HG03439 (cell line): ENCODE results near the gene IFNG-AS1.

ENCODE experiments used
- ATAC-seq: cut with Tn5 transposase; IDR thresholded peaks from one replicate; pipeline ENCODE4 v1.9.1; 2021; ENCODE audit warnings: mild to moderate bottlenecking, moderate library complexity; ENCODE audit not compliant: unreplicated experiment

IFNG-AS1 gene

GRCh38 chr12:67989184-67989920 is at the start of gene IFNG-AS1:
TSS of gene IFNG-AS1 (plus strand) at chr12:67989447.
- peak; percentile 54 for ATAC-seq

GRCh38 chr12:67939611-67940010 is 49.6 kb upstream of the IFNG-AS1 start:
- ATAC-seq = no peak

- no peak for ATAC-seq
Observed at GRCh38 chr12:67940780-67941243, 48.4 kb upstream of the IFNG-AS1 start.

- ATAC-seq = no peak
Observed at GRCh38 chr12:67942724-67943123, 46.5 kb upstream of the IFNG-AS1 start.

- peak; percentile 73 for ATAC-seq
Observed at GRCh38 chr12:67943141-67943892, 45.9 kb upstream of the IFNG-AS1 start.

GRCh38 chr12:67944093-67944492 is 45.2 kb upstream of the IFNG-AS1 start:
- ATAC-seq = no peak

GRCh38 chr12:67952787-67953186 is 36.5 kb upstream of the IFNG-AS1 start:
- ATAC-seq = no peak

- no peak for ATAC-seq
Observed at GRCh38 chr12:67957383-67957782, 31.9 kb upstream of the IFNG-AS1 start.

- no peak for ATAC-seq
Observed at GRCh38 chr12:67958187-67958586, 31.1 kb upstream of the IFNG-AS1 start.

- ATAC-seq = no peak
Observed at GRCh38 chr12:67964456-67964855, 24.8 kb upstream of the IFNG-AS1 start.

GRCh38 chr12:67966560-67966959 is 22.7 kb upstream of the IFNG-AS1 start:
- no peak for ATAC-seq

GRCh38 chr12:67968321-67968720 is 20.9 kb upstream of the IFNG-AS1 start:
- ATAC-seq = no peak

GRCh38 chr12:67968725-67969124 is 20.5 kb upstream of the IFNG-AS1 start:
- no peak for ATAC-seq

- no peak for ATAC-seq
Observed at GRCh38 chr12:67969134-67969802, 20.0 kb upstream of the IFNG-AS1 start.

- ATAC-seq = no peak
Observed at GRCh38 chr12:67977668-67978067, 11.6 kb upstream of the IFNG-AS1 start.

- no peak for ATAC-seq
Observed at GRCh38 chr12:67980391-67980790, 8.9 kb upstream of the IFNG-AS1 start.

GRCh38 chr12:67981287-67982162 is 7.7 kb upstream of the IFNG-AS1 start:
- no peak for ATAC-seq

- no peak for ATAC-seq
Observed at GRCh38 chr12:67982164-67982563, 7.1 kb upstream of the IFNG-AS1 start.

- ATAC-seq = no peak
Observed at GRCh38 chr12:67986632-67987031, 2.6 kb upstream of the IFNG-AS1 start.

GRCh38 chr12:67988601-67989021 is 636 bp upstream of the IFNG-AS1 start:
- peak; percentile 87 for ATAC-seq

- ATAC-seq = peak; percentile 53
Observed at GRCh38 chr12:67991158-67991557, 1.9 kb downstream of the IFNG-AS1 start.
